T-helper 2 cell treated with Interferon-gamma antibody and Interleukin-4, amounts not matched to agents 5 μg/mL and 100 μg/mL, for 36 hours (primary cell): Measurements from ENCODE around the gene NOP9.

Experiments
- DNase-seq: peaks from one replicate; pipeline ENCODE4 v3.0.0; 2021; ENCODE audit warnings: low spot score
- H3K27ac Mint-ChIP-seq: one replicate; pipeline ENCODE4 v1.8.0; 2021; ENCODE audit warnings: mild to moderate bottlenecking, mixed read lengths
- H3K27me3 Mint-ChIP-seq: one replicate; pipeline ENCODE4 v1.8.0; 2021; ENCODE audit warnings: low read depth, mixed read lengths
- H3K36me3 Mint-ChIP-seq: one replicate; pipeline ENCODE4 v1.8.0; 2021; ENCODE audit warnings: low read depth, mixed read lengths
- H3K4me1 Mint-ChIP-seq: one replicate; pipeline ENCODE4 v1.8.0; 2021; ENCODE audit warnings: low read depth, mixed read lengths
- H3K4me3 Mint-ChIP-seq: one replicate; pipeline ENCODE4 v1.8.0; 2022; ENCODE audit warnings: mild to moderate bottlenecking, moderate library complexity, mixed read lengths
- H3K9me3 Mint-ChIP-seq: one replicate; pipeline ENCODE4 v1.8.0; 2021; ENCODE audit warnings: mixed read lengths

The NOP9 gene

DNA sequence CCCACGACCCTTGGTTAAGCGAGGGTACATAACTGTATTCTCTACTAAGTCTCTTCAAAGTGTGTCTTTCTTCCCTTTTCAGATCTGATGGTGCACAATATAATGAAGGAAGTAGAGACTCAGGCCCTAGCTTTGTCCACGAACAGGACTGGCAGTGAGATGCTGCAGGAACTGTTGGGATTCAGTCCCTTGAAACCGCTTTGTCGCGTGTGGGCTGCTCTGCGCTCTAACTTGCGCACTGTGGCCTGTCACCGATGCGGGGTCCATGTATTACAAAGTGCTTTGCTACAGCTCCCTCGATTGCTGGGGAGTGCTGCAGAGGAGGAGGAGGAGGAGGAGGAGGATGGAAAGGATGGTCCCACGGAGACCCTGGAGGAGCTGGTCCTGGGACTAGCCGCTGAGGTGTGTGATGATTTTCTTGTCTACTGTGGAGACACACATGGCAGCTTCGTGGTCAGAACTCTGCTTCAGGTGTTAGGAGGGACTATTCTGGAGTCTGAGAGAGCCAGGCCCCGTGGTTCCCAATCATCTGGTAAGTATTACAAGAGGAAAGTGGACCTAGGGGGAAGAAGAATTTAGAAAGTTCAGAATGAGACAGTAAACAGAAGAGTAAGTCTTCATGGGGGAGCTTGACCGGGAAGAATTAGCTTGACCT is 803 bp downstream of the NOP9 start:
- Mint-ChIP-seq H3K27ac (peak overlapping the region; percentile 94), H3K27me3 (no peaks in the 10 kb centered on the region), H3K4me1 (peaks cover 32% of the 10 kb centered on the region), H3K4me3 (peak overlapping the region; percentile 93), H3K9me3 (no peaks in the 10 kb centered on the region), H3K36me3 (peaks cover 57% of the 10 kb centered on the region)
- DNase-seq, result no peak

- peaks cover 17% of the 10 kb centered on the region for H3K4me1 Mint-ChIP-seq
- H3K27ac Mint-ChIP-seq, result no peak overlapping the region
- H3K36me3 Mint-ChIP-seq, result peaks cover 68% of the 10 kb centered on the region
These were observed 4.4 kb downstream of the NOP9 start for GRCh38 chr14:24304019-24304387.

GRCh38 chr14:24307156-24307574 is 7.5 kb downstream of the NOP9 start:
- Mint-ChIP-seq H3K27ac (peak overlapping the region; percentile 12), H3K36me3 (peaks cover 66% of the 10 kb centered on the region), H3K9me3 (no peaks in the 10 kb centered on the region), H3K4me1 (peaks cover 28% of the 10 kb centered on the region), H3K4me3 (no peak overlapping the region), H3K27me3 (no peaks in the 10 kb centered on the region)
- DNase-seq, result no peak

More at GRCh38 chr14:24304019-24304387, 4.4 kb downstream of the NOP9 start:
- DNase-seq, result no peak
- no peak overlapping the region for H3K4me3 Mint-ChIP-seq
- no peaks in the 10 kb centered on the region for H3K9me3 Mint-ChIP-seq
- no peaks in the 10 kb centered on the region for H3K27me3 Mint-ChIP-seq

DNA sequence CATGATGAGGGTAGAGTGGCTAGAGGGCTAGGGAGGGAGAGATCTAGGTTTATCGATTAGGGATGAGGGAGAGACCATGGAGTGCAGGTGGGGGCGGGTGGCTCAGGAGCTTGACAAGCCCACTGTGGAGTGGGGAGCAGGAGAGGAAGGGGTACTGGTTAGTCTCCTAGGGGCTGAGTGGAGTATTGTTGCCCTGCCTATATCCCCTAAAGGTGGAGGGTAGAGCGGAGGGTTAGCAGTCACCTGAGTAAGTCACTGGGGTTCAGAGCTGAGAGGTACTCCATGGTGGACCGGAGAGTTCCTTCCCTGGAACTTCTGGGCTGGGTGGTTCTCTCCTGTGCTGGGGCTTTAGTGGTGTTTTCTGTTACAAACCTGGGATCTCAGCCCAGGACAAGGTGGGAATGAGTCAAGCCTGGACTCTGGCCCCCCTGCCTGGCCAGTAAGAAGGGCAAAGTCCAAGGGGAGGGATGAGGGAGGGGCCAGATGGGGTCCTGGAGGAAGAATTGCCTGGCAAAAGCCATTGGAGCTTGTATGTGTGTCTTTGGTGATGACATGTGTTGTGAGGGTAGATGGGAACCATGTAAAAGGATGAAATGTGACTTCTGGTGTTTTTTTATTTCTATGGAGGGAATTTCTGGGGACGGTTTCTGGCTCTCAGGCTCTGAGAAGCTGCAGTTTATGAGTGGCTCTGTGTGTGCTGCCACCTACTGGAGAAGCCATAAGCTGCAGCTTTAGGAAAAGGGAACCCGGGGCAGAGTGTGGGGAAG is 8.1 kb downstream of the NOP9 start, which contains the start of gene CIDEB:
Gene CIDEB (minus strand): TSS at position 403 of the 767 bp plus-strand sequence. CDS start 119 bp downstream, at position 284.
- Mint-ChIP-seq H3K27ac (peak within 1 kb of the TSS; percentile 66), H3K9me3 (no peaks in the 10 kb centered on the region), H3K4me1 (peaks cover 34% of the 10 kb centered on the region), H3K36me3 (peaks cover 64% of the 10 kb centered on the region), H3K27me3 (no peaks in the 10 kb centered on the region), H3K4me3 (no peak within 1 kb of the TSS)
- peak; percentile 48 for DNase-seq

GRCh38 chr14:24308342-24309124 is 8.9 kb downstream of the NOP9 start:
- peak overlapping the region; percentile 66 for H3K27ac Mint-ChIP-seq
- no peak for DNase-seq
- H3K9me3 Mint-ChIP-seq, result no peaks in the 10 kb centered on the region
- H3K36me3 Mint-ChIP-seq, result peaks cover 60% of the 10 kb centered on the region
- no peak overlapping the region for H3K4me3 Mint-ChIP-seq
- no peaks in the 10 kb centered on the region for H3K27me3 Mint-ChIP-seq
- peaks cover 42% of the 10 kb centered on the region for H3K4me1 Mint-ChIP-seq

DNA sequence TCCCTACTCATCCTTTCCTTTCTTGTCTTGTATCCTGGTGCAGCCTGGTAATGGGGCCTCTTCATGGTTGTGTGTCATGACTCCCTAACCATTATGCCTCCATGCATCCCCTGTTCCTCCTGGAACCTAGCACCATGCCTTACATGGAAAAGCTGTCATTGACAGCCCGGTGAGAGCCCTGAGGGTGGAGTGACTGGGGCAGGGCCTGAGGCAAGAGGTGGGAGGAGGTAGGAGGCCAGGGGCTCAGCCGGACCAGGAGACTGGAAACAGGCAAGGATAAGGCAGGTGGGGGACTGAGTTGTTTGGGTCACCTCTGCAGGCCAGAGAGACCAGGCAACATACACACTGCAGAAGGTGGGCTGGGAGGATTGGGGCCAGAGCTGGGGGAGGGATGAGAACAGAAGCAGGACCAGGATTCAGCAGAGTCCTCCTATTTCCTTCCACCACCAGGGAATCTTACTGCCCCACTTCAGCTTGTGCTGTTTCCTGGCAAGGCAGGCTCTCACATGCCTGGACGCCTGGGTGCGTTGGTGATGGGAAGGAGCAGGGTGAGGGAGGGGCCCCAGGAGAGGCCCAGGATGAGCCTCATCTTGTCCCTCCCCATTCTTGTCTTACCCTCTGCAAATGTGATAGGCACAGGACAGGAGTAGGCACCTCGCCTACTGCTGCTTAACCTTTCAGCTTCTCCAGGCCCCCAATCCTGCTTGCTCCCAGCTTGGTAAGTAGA is 10.1 kb downstream of the NOP9 start, which contains the start of gene LTB4R2:
Gene LTB4R2 (plus strand): TSS at position 603 of the 727 bp plus-strand sequence. CDS start 525 bp downstream, outside the sequence.
- Mint-ChIP-seq H3K27ac (peak within 1 kb of the TSS; percentile 80), H3K27me3 (no peaks in the 10 kb centered on the region), H3K36me3 (peaks cover 57% of the 10 kb centered on the region), H3K4me3 (peak within 1 kb of the TSS; percentile 87), H3K9me3 (no peaks in the 10 kb centered on the region), H3K4me1 (peaks cover 54% of the 10 kb centered on the region)
- DNase-seq, result no peak

GRCh38 chr14:24310265-24310645 is 10.6 kb downstream of the NOP9 start:
- Mint-ChIP-seq H3K27ac (peak overlapping the region; percentile 77), H3K27me3 (no peaks in the 10 kb centered on the region), H3K36me3 (peaks cover 52% of the 10 kb centered on the region), H3K4me3 (peak overlapping the region; percentile 87), H3K9me3 (no peaks in the 10 kb centered on the region), H3K4me1 (peaks cover 58% of the 10 kb centered on the region)
- DNase-seq, result no peak

GRCh38 chr14:24310646-24311604 is 11.3 kb downstream of the NOP9 start, which contains the start of gene LTB4R:
TSS of gene LTB4R (plus strand) at chr14:24311502. CDS start at chr14:24315652, 4,150 bp downstream.
- Mint-ChIP-seq H3K4me3 (peak within 1 kb of the TSS; percentile 87), H3K9me3 (no peaks in the 10 kb centered on the region), H3K27me3 (no peaks in the 10 kb centered on the region), H3K4me1 (peaks cover 62% of the 10 kb centered on the region), H3K36me3 (peaks cover 50% of the 10 kb centered on the region), H3K27ac (peak within 1 kb of the TSS; percentile 80)
- peak; percentile 63 for DNase-seq

GRCh38 chr14:24311837-24312615 is 12.4 kb downstream of the NOP9 start:
- peak overlapping the region; percentile 80 for H3K27ac Mint-ChIP-seq
- no peaks in the 10 kb centered on the region for H3K27me3 Mint-ChIP-seq

GRCh38 chr14:24312736-24313507 is 13.3 kb downstream of the NOP9 start:
- Mint-ChIP-seq H3K9me3 (no peaks in the 10 kb centered on the region), H3K4me1 (peaks cover 67% of the 10 kb centered on the region), H3K27me3 (no peaks in the 10 kb centered on the region), H3K4me3 (peak overlapping the region; percentile 87), H3K36me3 (peaks cover 41% of the 10 kb centered on the region), H3K27ac (peak overlapping the region; percentile 80)
- peak; percentile 48 for DNase-seq

More at GRCh38 chr14:24311837-24312615, 12.4 kb downstream of the NOP9 start:
- no peak for DNase-seq
- Mint-ChIP-seq H3K4me3 (peak overlapping the region; percentile 87), H3K36me3 (peaks cover 42% of the 10 kb centered on the region), H3K4me1 (peaks cover 62% of the 10 kb centered on the region), H3K9me3 (no peaks in the 10 kb centered on the region)

DNA sequence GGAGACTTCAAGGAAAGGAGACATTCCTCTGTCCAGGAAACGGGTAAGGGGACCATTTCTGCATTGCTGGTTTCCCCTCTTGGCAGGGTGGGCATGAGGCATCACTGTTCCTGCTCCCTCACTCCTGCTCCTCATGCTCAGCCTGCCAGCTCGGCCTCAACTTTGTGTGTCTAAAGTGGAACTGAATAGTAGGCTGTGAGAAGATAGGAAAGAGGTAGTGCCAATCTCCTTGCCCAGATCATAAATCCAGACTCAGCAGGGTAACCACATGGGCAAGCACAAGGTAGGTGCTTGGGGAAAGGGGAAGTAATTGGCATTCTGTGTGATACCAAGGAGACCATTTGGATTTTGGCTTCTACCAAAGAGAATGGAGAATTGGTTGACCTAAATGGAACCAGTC is 14.3 kb downstream of the NOP9 start:
- peak overlapping the region; percentile 80 for H3K27ac Mint-ChIP-seq
- H3K27me3 Mint-ChIP-seq, result no peaks in the 10 kb centered on the region
- no peak for DNase-seq
- peak overlapping the region; percentile 87 for H3K4me3 Mint-ChIP-seq
- peaks cover 36% of the 10 kb centered on the region for H3K36me3 Mint-ChIP-seq
- H3K4me1 Mint-ChIP-seq, result peaks cover 62% of the 10 kb centered on the region
- H3K9me3 Mint-ChIP-seq, result no peaks in the 10 kb centered on the region
